Neural cell (in vitro differentiated cells): ENCODE results near the gene ATL1.

Experiments used
- EP300 ChIP-seq: fragments of 450-650 bp; conservative IDR thresholded peaks from 2 replicates; pipeline ENCODE4 v1.6.1; 2014; ENCODE audit warnings: antibody characterized with exemption, mild to moderate bottlenecking, moderate library complexity; ENCODE audit not compliant: poor library complexity, severe bottlenecking
- EZH2 ChIP-seq: fragments of 200-600, 300-800 bp; shearing (Covaris generic), sonication (generic); IDR thresholded peaks from 2 replicates; pipeline ENCODE4 v1.6.1; 2014; ENCODE audit warnings: antibody characterized with exemption, low read length, borderline replicate concordance, mild to moderate bottlenecking; ENCODE audit not compliant: insufficient read depth, poor library complexity, severe bottlenecking
- POLR2AphosphoS5 ChIP-seq: IDR thresholded peaks from 2 replicates; pipeline ENCODE4 v1.6.1; 2012
- RAD21 ChIP-seq: fragments of 450-650 bp; conservative IDR thresholded peaks from 2 replicates; pipeline ENCODE4 v1.6.1; 2014; ENCODE audit warnings: antibody characterized with exemption, mild to moderate bottlenecking, moderate library complexity
- SMC3 ChIP-seq: fragments of 450-650 bp; conservative IDR thresholded peaks from 2 replicates; pipeline ENCODE4 v1.6.1; 2014; ENCODE audit warnings: antibody characterized with exemption, mild to moderate bottlenecking, moderate library complexity; ENCODE audit not compliant: poor library complexity
- TAF1 ChIP-seq: IDR thresholded peaks from 2 replicates; pipeline ENCODE4 v1.6.1; 2012; ENCODE audit warnings: low read depth
- TF ChIP-seq, protein P1 (sequence below): fragments of 450-650 bp; IDR thresholded peaks from 2 replicates; pipeline ENCODE4 v1.5.1; 2014; ENCODE audit warnings: antibody characterized with exemption, mild to moderate bottlenecking, moderate library complexity; ENCODE audit not compliant: poor library complexity, severe bottlenecking
- TF ChIP-seq, protein P2 (sequence below): IDR thresholded peaks from 2 replicates; pipeline ENCODE4 v1.6.1; 2012; ENCODE audit warnings: borderline replicate concordance

DNA sequence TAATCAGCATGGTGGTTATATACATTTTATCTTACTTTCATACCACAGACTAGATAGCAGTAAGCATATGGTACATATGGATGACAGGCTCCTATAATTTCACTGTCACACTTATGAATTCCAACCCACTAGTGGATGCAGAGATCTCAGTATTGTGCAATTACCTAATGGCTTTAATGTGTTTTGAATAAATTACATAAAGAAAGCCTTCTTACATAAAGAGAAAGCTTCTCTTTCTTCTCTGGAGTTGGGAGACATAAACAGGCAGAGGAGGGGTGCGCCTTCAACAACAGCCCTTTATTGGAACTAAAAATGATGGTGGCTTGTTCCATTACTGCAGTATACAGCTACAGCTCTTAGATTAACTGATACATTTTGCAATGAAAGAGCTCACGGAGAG, 55.6 kb downstream of the ATL1 start:
- TF ChIP-seq EZH2 (no peak), SMC3 (no peak), RAD21 (no peak), TAF1 (no peak), POLR2AphosphoS5 (no peak), EP300 (no peak)
- TF ChIP-seq, protein P1, sequence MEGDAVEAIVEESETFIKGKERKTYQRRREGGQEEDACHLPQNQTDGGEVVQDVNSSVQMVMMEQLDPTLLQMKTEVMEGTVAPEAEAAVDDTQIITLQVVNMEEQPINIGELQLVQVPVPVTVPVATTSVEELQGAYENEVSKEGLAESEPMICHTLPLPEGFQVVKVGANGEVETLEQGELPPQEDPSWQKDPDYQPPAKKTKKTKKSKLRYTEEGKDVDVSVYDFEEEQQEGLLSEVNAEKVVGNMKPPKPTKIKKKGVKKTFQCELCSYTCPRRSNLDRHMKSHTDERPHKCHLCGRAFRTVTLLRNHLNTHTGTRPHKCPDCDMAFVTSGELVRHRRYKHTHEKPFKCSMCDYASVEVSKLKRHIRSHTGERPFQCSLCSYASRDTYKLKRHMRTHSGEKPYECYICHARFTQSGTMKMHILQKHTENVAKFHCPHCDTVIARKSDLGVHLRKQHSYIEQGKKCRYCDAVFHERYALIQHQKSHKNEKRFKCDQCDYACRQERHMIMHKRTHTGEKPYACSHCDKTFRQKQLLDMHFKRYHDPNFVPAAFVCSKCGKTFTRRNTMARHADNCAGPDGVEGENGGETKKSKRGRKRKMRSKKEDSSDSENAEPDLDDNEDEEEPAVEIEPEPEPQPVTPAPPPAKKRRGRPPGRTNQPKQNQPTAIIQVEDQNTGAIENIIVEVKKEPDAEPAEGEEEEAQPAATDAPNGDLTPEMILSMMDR, result no peak
- TF ChIP-seq, protein P2, sequence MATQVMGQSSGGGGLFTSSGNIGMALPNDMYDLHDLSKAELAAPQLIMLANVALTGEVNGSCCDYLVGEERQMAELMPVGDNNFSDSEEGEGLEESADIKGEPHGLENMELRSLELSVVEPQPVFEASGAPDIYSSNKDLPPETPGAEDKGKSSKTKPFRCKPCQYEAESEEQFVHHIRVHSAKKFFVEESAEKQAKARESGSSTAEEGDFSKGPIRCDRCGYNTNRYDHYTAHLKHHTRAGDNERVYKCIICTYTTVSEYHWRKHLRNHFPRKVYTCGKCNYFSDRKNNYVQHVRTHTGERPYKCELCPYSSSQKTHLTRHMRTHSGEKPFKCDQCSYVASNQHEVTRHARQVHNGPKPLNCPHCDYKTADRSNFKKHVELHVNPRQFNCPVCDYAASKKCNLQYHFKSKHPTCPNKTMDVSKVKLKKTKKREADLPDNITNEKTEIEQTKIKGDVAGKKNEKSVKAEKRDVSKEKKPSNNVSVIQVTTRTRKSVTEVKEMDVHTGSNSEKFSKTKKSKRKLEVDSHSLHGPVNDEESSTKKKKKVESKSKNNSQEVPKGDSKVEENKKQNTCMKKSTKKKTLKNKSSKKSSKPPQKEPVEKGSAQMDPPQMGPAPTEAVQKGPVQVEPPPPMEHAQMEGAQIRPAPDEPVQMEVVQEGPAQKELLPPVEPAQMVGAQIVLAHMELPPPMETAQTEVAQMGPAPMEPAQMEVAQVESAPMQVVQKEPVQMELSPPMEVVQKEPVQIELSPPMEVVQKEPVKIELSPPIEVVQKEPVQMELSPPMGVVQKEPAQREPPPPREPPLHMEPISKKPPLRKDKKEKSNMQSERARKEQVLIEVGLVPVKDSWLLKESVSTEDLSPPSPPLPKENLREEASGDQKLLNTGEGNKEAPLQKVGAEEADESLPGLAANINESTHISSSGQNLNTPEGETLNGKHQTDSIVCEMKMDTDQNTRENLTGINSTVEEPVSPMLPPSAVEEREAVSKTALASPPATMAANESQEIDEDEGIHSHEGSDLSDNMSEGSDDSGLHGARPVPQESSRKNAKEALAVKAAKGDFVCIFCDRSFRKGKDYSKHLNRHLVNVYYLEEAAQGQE, result no peak
